ENCODE results near the gene ZDHHC5. TPM values are rescaled to one million over a fixed set of nuclear protein-coding genes. Genes with fewer than 3 reads are reported as not detected.
A peak's percentile ranks its signal among the peaks of the same experiment; 100 is the strongest.

Gene ZDHHC5
- total and polyA plus RNA-seq, 2 of the 13 experiments (the other 11 are each of a cell fraction or from before 2014, with no cell fraction given) = 26.6 to 34.0 TPM

GRCh38 chr11:57639321-57640067 lies 28.4 kb upstream of the ZDHHC5 start (continued):
- TF ChIP-seq ZBTB33 (CRISPR knock-in tag; IDR thresholded peaks at IDR 0.05) (no peak), HBP1 (CRISPR knock-in tag; IDR thresholded peaks at IDR 0.05; ENCODE audit: low read depth) (no peak), ZNF816 (CRISPR knock-in tag; IDR thresholded peaks at IDR 0.05; ENCODE audit: borderline replicate concordance) (no peak), ZNF362 (CRISPR knock-in tag; IDR thresholded peaks at IDR 0.05; ENCODE audit: borderline replicate concordance) (no peak), HNRNPUL1 (IDR thresholded peaks at IDR 0.05; ENCODE audit: low read depth, low read length) (no peak), POLR2G (IDR thresholded peaks at IDR 0.05; ENCODE audit: low read depth, low read length) (no peak), ZNF180 (CRISPR knock-in tag; IDR thresholded peaks at IDR 0.05; ENCODE audit: borderline replicate concordance, low read depth) (no peak), TAF1 (CRISPR knock-in tag; IDR thresholded peaks at IDR 0.05) (no peak; the same call in 1 of the 2 replicates), SPEN (CRISPR knock-in tag; IDR thresholded peaks at IDR 0.05; ENCODE audit: low read depth) (no peak), ZNF503 (CRISPR knock-in tag; IDR thresholded peaks at IDR 0.05) (no peak), NKX3-1 (CRISPR knock-in tag; IDR thresholded peaks at IDR 0.05) (no peak), ZMAT3 (CRISPR knock-in tag; conservative IDR thresholded peaks at IDR 0.05) (no peak), ZNF792 (CRISPR knock-in tag; IDR thresholded peaks at IDR 0.05) (no peak), SP4 (CRISPR knock-in tag; IDR thresholded peaks at IDR 0.05) (no peak), U2AF2 (IDR thresholded peaks at IDR 0.05; ENCODE audit: low read depth, low read length) (no peak), ZNF550 (CRISPR knock-in tag; IDR thresholded peaks at IDR 0.05; ENCODE audit: borderline replicate concordance) (no peak), ZNF513 (CRISPR knock-in tag; conservative IDR thresholded peaks at IDR 0.05) (no peak), RARG (CRISPR knock-in tag; IDR thresholded peaks at IDR 0.05; ENCODE audit: low read depth) (no peak), SIN3A (IDR thresholded peaks at IDR 0.05; ENCODE audit: borderline replicate concordance, low read depth, low read length) (no peak), ZNF326 (CRISPR knock-in tag; IDR thresholded peaks at IDR 0.05; ENCODE audit: borderline replicate concordance) (no peak), EED (CRISPR knock-in tag; IDR thresholded peaks at IDR 0.05) (peak; percentile 62; the same call in 1 of the 2 replicates), PTBP1 (IDR thresholded peaks at IDR 0.05; ENCODE audit: low read depth, low read length, poor library complexity, severe bottlenecking) (no peak)
